ENCODE data around the gene RXRA. TPM values are rescaled to one million over a fixed set of nuclear protein-coding genes. Genes with fewer than 3 reads are reported as not detected.

RXRA gene
- total and polyA plus RNA-seq, 2 donors (not counting 1 experiment from before 2014, with no cell fraction given), result 2.6 to 6.8 TPM

DNA sequence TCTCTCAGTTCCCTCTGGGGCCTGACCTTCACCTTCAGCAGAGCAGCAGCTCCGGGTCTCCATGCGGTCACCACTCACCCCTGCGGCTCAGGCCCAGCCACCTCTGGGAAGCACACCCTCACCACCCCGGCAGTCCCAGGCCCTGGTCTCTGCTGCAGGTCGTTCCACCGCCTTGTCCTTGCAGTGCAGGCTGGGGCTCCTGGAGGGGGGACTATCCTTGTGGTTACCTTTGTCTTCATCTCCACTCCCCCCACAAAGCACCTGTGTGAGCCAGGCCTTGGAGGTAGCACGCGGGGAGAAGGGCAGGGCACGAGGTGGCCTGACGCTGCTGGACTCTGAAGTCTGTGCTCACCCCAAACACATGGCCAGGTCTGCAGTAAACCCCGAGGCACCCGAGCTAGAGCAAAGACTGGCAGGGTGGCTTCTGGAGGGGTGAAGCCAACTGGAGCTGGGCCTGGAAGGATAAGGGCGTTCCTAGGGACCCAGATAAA lies 33.2 kb upstream of the RXRA start:
- ChIA-PET CTCF (no interaction called here), POLR2A (no interaction called here)
- no peaks in the 10 kb centered on the region for H3K79me2 ChIP-seq (ENCODE audit: control insufficient read depth, insufficient read depth, low read length)
- Mint-ChIP-seq H3K4me1 (peaks cover 14% of the 10 kb centered on the region), H3K27ac (no peak overlapping the region), H3K9me3 (ENCODE audit: insufficient read depth) (no peaks in the 10 kb centered on the region), H3K4me3 (peak overlapping the region; percentile 50), H3K27me3 (peaks cover 5% of the 10 kb centered on the region)
- 72% methylated on average over 8 of the region's 13 CpGs for WGBS (ENCODE audit: insufficient coverage)
- peaks cover 0 to 13% (median 0%) of the 10 kb centered on the region in 3 donors for H3K9me3 ChIP-seq (ENCODE audit: control extremely low read depth in 1 of 3, control insufficient read depth in 2 of 3, insufficient read depth in 1 of 3, low read length in 2 of 3)
- ATAC-seq (ENCODE audit: low read depth) (no peak), DNase-seq (no peak)
- peaks cover 0 to under 1% (median 0%) of the 10 kb centered on the region in 4 experiments for H3K27me3 ChIP-seq (replicated peaks in 1 of 4; ENCODE audit: control extremely low read depth in 1 of 4, control insufficient read depth in 3 of 4, insufficient read depth in 4 of 4, low read length in 3 of 4)
- TF ChIP-seq, protein P1, sequence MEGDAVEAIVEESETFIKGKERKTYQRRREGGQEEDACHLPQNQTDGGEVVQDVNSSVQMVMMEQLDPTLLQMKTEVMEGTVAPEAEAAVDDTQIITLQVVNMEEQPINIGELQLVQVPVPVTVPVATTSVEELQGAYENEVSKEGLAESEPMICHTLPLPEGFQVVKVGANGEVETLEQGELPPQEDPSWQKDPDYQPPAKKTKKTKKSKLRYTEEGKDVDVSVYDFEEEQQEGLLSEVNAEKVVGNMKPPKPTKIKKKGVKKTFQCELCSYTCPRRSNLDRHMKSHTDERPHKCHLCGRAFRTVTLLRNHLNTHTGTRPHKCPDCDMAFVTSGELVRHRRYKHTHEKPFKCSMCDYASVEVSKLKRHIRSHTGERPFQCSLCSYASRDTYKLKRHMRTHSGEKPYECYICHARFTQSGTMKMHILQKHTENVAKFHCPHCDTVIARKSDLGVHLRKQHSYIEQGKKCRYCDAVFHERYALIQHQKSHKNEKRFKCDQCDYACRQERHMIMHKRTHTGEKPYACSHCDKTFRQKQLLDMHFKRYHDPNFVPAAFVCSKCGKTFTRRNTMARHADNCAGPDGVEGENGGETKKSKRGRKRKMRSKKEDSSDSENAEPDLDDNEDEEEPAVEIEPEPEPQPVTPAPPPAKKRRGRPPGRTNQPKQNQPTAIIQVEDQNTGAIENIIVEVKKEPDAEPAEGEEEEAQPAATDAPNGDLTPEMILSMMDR (IDR thresholded peaks at IDR 0.05), result no peak
- no peak for TF ChIP-seq EZH2 (IDR thresholded peaks at IDR 0.05; ENCODE audit: borderline replicate concordance, insufficient read depth, low read depth, low read length, poor library complexity, severe bottlenecking)
- peaks cover 14 to 17% of the 10 kb centered on the region in 2 donors for H3K4me1 ChIP-seq (ENCODE audit: control insufficient read depth in 2 of 2, insufficient read depth in 2 of 2, low read length in 2 of 2)
- intact Hi-C loops (cut with micrococcal nuclease), result no loop called here
- no peaks in the 10 kb centered on the region for H3K36me3 ChIP-seq (replicated peaks in 1 of 2; ENCODE audit: control extremely low read depth in 1 of 2, control insufficient read depth in 1 of 2, extremely low read depth in 1 of 2, insufficient read depth in 2 of 2, low read length in 1 of 2)
- no peak overlapping the region for H3K27ac ChIP-seq (ENCODE audit: low read length in 2 of 2)
- H3K4me2 ChIP-seq (replicated peaks; ENCODE audit: low read depth, low read length, poor library complexity, severe bottlenecking), result peak overlapping the region; percentile 76
- H3K9ac ChIP-seq (ENCODE audit: low read length), result peak overlapping the region; percentile 59
- H4K20me1 ChIP-seq (ENCODE audit: control insufficient read depth, insufficient read depth, low read length, poor library complexity, severe bottlenecking), result no peaks in the 10 kb centered on the region
- H3K4me3 ChIP-seq (ENCODE audit: control extremely low read depth in 1 of 5, extremely low read depth in 1 of 5, insufficient read depth in 1 of 5, low read depth in 2 of 5, low read length in 4 of 5), result peak overlapping the region in 1 of 5 experiments; percentile 61
- no peak overlapping the region for H2AFZ ChIP-seq (ENCODE audit: insufficient read depth, low read depth, low read length, poor library complexity, severe bottlenecking)

DNA sequence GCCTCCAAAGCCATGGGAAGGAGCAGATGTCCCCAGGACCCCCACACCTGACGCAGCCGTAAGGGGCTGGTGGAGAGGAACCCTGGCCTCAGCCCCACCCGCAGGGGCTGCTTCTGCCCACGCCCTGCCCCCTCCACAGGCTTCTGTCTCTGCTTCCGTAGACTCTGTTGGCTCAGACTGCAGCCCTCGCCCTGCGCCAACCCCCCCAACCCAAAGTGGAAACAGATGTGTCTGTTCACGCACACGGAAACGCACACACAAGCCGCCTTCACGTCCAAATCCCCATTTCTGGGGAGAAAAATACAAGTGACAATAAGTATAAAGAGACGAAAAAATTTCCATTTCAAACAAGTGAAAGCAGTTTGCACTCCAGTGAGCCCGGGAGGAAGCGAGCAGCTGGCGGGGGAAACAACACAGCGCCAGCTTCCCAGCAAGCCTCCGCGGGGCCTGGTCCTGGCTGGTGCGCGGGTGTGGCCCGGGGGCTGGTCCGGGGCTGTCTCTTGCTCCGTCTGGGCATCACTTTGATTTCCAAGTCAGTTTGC lies 32.6 kb upstream of the RXRA start:
- no peak for TF ChIP-seq EZH2 (IDR thresholded peaks at IDR 0.05; ENCODE audit: borderline replicate concordance, insufficient read depth, low read depth, low read length, poor library complexity, severe bottlenecking)

More for the DNA sequence above, 32.6 kb upstream of the RXRA start:
- peak overlapping the region; percentile 85 for H3K4me3 Mint-ChIP-seq
- no peaks in the 10 kb centered on the region for H3K36me3 ChIP-seq (replicated peaks in 1 of 2; ENCODE audit: control extremely low read depth in 1 of 2, control insufficient read depth in 1 of 2, extremely low read depth in 1 of 2, insufficient read depth in 2 of 2, low read length in 1 of 2)
- peaks cover 7% of the 10 kb centered on the region for H3K27me3 Mint-ChIP-seq
- peaks cover 0 to 13% (median 0%) of the 10 kb centered on the region in 3 donors for H3K9me3 ChIP-seq (ENCODE audit: control extremely low read depth in 1 of 3, control insufficient read depth in 2 of 3, insufficient read depth in 1 of 3, low read length in 2 of 3)
- H4K20me1 ChIP-seq (ENCODE audit: control insufficient read depth, insufficient read depth, low read length, poor library complexity, severe bottlenecking), result no peaks in the 10 kb centered on the region
- ATAC-seq (ENCODE audit: low read depth), result peak; percentile 62
- peak overlapping the region in 4 of 5 experiments; percentile 20 to 61 (median 43) for H3K4me3 ChIP-seq (ENCODE audit: control extremely low read depth in 1 of 5, extremely low read depth in 1 of 5, insufficient read depth in 1 of 5, low read depth in 2 of 5, low read length in 4 of 5)
- no peaks in the 10 kb centered on the region for H3K27me3 ChIP-seq (replicated peaks in 1 of 4; ENCODE audit: control extremely low read depth in 1 of 4, control insufficient read depth in 3 of 4, insufficient read depth in 4 of 4, low read length in 3 of 4)
- 3% methylated on average over 19 of the region's 24 CpGs for WGBS (ENCODE audit: insufficient coverage)
- H3K4me1 Mint-ChIP-seq, result peaks cover 14% of the 10 kb centered on the region
- H2AFZ ChIP-seq (ENCODE audit: insufficient read depth, low read depth, low read length, poor library complexity, severe bottlenecking), result peak overlapping the region; percentile 64
- H3K27ac ChIP-seq (ENCODE audit: low read length in 2 of 2), result no peak overlapping the region
- peak overlapping the region; percentile 59 for H3K27ac Mint-ChIP-seq
- peak overlapping the region; percentile 59 for H3K9ac ChIP-seq (ENCODE audit: low read length)
- ChIA-PET POLR2A (no interaction called here), CTCF (interaction anchor here (0.7 kb wide), 1 partner anchor 14 kb away, joined by 4 read pairs; no protein-coding TSS in a partner anchor)
- DNase-seq, result peak; percentile 50
- H3K4me1 ChIP-seq (ENCODE audit: control insufficient read depth in 2 of 2, insufficient read depth in 2 of 2, low read length in 2 of 2), result peaks cover 14 to 17% of the 10 kb centered on the region in 2 donors
- intact Hi-C loops (cut with micrococcal nuclease), result no loop called here
- H3K9me3 Mint-ChIP-seq (ENCODE audit: insufficient read depth), result no peaks in the 10 kb centered on the region
- H3K79me2 ChIP-seq (ENCODE audit: control insufficient read depth, insufficient read depth, low read length), result no peaks in the 10 kb centered on the region
- peak overlapping the region; percentile 76 for H3K4me2 ChIP-seq (replicated peaks; ENCODE audit: low read depth, low read length, poor library complexity, severe bottlenecking)
